ENCODE data around the gene FOXF2. TPM values are rescaled to one million over a fixed set of nuclear protein-coding genes. Genes with fewer than 3 reads are reported as not detected.

Gene FOXF2
- total and polyA plus RNA-seq, 12 donors, result 0.06 to 1.9 (median 0.51) TPM; not detected in 1

DNA sequence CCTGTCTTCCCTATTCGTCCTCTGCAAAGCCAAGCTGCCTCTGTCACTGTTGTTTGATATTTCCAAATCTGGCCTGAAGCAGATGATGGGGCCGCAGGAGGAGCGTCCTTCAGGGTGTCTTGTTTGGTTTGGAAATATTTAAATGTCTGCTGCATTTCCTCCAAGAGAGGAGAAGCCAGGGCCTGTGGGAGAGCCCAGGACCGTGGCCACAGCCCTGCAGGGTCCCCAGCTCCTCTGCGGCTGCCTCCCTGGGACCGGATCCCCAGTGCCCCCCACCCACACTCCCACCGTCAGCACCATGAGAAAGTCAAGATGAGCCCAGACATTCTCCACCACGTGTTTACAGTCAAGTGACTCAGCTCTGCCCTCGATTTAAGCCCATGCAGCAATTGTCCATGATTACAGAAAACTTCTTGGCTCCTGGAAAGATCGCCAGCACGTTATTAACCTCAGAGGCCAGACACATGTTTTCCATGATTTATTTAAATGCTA is 18.2 kb downstream of the FOXF2 start:
- Histone ChIP-seq H3K9me3 (replicated peaks in 1 of 3) (no peaks in the 10 kb centered on the region), H3K36me3 (replicated peaks in 1 of 2) (no peaks in the 10 kb centered on the region), H3K4me1 (replicated peaks in 1 of 2) (no peaks in the 10 kb centered on the region), H3K27ac (no peak overlapping the region), H3K4me3 (no peak overlapping the region), H3K27me3 (peaks cover 8% of the 10 kb centered on the region)
- no peak for DNase-seq
- intact Hi-C loops (cut with DNase I), result no loop called here
- TF ChIP-seq CTCF (IDR thresholded peaks at IDR 0.05), result no peak
- WGBS, 4 donors, result 51 to 74% (median 62%) methylated on average over 11 of the region's 11 CpGs

GRCh38 chr6:1409774-1410465 is 20.5 kb downstream of the FOXF2 start:
- Histone ChIP-seq H3K36me3 (replicated peaks in 1 of 2) (no peaks in the 10 kb centered on the region), H3K27me3 (peaks cover 8% of the 10 kb centered on the region), H3K4me1 (replicated peaks in 1 of 2) (no peaks in the 10 kb centered on the region), H3K9me3 (replicated peaks in 1 of 3) (no peaks in the 10 kb centered on the region), H3K27ac (no peak overlapping the region), H3K4me3 (no peak overlapping the region)
- TF ChIP-seq CTCF (IDR thresholded peaks at IDR 0.05), result no peak
- TF ChIP-seq POLR2A (IDR thresholded peaks at IDR 0.05), result no peak
- intact Hi-C loops (cut with DNase I), result no loop called here
- WGBS, 4 donors, result 56 to 67% (median 63%) methylated on average over 18 to 22 of the region's 22 CpGs
- DNase-seq, result no peak

DNA sequence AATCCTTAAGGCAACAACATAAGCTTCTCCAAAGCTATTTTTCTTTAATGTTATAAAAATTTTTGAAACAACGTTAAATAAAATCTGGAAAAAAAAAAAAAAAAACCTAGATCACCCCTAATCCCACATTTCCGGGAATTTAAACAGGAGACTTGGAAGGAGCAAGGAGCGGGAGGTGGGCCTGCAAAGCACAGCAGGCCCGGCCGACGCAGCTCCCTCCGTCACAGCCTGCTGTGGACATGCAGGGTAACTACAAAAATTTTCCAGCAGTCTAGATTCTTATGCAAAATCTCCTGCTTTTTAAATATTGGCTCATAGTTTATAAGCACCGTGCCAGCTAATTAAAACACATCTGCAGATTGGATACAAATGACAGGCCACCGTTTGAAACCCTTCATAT is 23.5 kb downstream of the FOXF2 start:
- Histone ChIP-seq H3K36me3 (replicated peaks in 1 of 2) (no peaks in the 10 kb centered on the region), H3K27me3 (peaks cover 8% of the 10 kb centered on the region), H3K9me3 (replicated peaks in 1 of 3) (no peaks in the 10 kb centered on the region), H3K4me1 (replicated peaks in 1 of 2) (no peaks in the 10 kb centered on the region), H3K4me3 (no peak overlapping the region), H3K27ac (no peak overlapping the region)
- TF ChIP-seq CTCF (IDR thresholded peaks at IDR 0.05), result no peak
- no peak for TF ChIP-seq POLR2A (IDR thresholded peaks at IDR 0.05)
- no peak for DNase-seq
- intact Hi-C loops (cut with DNase I), result no loop called here
- WGBS, 4 donors, result 75 to 86% (median 80%) methylated on average over 9 of the region's 9 CpGs

GRCh38 chr6:1415416-1416063 is 26.2 kb downstream of the FOXF2 start:
- no peak for DNase-seq
- no peaks in the 10 kb centered on the region for H3K4me1 ChIP-seq (replicated peaks in 1 of 2)
- intact Hi-C loops (cut with DNase I), result no loop called here
- no peaks in the 10 kb centered on the region for H3K36me3 ChIP-seq (replicated peaks in 1 of 2)
- H3K4me3 ChIP-seq, result no peak overlapping the region
- 78 to 84% (median 80%) methylated on average over 10 of the region's 10 CpGs for whole genome bisulfite sequencing, 4 donors
- no peak overlapping the region for H3K27ac ChIP-seq
- no peaks in the 10 kb centered on the region for H3K27me3 ChIP-seq
- TF ChIP-seq POLR2A (IDR thresholded peaks at IDR 0.05), result no peak
- TF ChIP-seq CTCF (IDR thresholded peaks at IDR 0.05), result no peak
- no peaks in the 10 kb centered on the region for H3K9me3 ChIP-seq (replicated peaks in 1 of 3)

Data from adrenal gland (tissue), 12 donors.